HG03039 (cell line): ENCODE results near the gene ARPC2.
A peak's percentile ranks its signal among the peaks of the same experiment; 100 is the strongest.

ENCODE experiments used
- ATAC-seq: cut with Tn5 transposase; IDR thresholded peaks from one replicate; pipeline ENCODE4 v1.9.1; 2021; ENCODE audit warnings: mild to moderate bottlenecking, moderate library complexity; ENCODE audit not compliant: unreplicated experiment

The ARPC2 gene

DNA sequence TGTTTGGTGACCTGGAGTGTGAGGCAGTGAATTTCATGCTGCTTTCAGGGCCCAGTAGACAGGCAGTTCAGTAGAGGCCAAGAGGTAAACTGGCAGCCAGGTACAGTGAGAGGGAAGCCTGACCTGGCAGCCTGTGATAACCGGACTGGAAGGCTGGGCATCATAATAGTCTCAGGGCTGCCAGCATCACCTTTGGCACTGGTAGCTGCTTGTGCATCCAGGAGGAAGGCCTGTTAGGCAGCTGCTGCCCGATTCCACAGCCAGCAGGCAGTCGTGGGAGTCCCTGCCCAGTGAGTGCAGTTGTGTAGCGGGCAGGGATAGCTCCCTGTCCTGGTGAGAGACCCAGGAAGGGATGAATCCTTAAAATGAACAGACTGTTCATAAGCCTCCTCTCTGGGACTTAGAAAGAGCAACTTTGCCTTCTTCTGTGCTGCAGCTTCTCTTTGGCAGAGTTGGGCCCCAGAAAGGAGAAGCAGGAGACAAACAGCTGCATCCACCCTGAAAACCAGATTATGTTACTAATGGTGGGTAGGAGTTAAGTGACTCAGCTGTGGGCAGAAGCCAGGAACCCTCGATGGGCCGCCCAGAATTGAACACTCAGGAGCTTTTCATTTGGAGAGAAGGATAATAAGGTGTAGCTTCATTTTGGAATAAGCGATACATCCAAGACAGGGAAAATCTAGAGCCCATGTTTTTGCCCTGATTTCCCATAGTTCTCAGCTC is 35.7 kb downstream of the ARPC2 start:
- no peak for ATAC-seq

DNA sequence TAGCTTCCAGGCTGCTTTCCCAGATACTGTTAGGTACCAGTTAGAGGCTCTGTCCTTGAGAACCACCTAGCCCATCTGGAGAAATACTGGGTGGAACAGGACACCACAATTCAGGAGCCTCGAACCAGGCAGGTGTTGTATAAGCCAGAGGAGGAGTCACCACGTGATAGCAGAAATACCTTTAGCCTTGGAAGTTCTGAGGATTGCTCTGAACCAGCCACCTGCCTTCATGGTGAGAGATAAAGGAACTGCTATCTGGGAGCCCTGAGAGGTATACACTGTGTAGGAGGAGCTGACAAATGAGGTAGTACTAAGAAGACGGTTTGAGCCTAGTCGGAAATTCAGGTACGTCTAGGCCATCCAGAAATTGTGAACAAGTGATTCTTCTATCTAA is 36.2 kb downstream of the ARPC2 start:
- no peak for ATAC-seq

DNA sequence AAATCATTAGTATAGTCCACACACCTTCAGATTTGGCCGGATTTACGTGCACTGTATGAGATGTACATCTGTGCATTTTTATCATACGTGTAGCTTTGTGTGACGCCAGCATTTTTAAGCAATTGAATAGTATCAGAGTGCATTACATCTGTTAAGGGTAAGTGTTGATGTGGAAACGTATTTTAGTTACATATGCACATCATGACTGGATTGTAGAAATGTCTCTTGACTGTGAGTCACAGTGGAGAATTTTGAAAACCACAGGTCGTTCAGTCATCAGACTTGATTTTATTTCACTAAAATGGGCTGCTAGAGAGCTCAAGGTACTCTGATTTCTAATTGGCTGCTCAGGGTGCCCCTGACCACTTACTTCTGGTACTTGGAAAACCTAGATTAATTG is 38.5 kb downstream of the ARPC2 start:
- ATAC-seq: no peak

DNA sequence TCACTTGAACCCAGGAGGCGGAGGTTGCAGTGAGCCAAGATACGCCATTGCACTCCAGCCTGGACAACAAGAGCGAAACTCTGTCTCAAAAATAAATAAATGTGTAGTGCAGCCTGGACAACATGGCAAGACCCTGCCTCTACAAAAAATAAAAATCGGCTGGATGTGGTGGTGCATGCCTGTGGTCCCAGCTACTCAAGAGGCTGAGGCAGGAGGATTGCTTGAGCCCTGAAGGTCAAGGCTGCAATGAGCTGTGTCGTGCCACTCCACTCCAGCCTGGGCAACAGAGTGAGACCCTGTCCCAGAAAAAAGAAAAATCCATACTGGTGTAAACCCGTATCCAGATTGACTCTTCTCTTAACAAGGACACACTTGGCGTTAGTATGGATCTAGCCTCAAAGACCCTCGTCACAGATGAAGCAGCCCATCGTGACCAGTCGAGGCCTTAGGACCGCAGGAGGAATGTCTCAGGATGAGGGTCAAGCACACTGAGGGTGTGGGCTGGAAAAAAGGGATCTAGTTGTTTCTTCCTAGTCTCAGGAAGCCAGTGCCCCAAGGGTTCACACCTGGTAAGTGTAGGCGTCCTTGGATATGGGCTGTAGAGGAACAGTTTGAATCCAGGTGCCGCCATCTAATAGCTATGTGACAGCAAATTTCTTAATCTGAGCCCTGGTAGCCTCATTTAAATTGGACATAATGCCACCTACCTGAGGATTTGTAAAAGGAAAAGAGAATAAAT is 39.8 kb downstream of the ARPC2 start:
- no peak for ATAC-seq

DNA sequence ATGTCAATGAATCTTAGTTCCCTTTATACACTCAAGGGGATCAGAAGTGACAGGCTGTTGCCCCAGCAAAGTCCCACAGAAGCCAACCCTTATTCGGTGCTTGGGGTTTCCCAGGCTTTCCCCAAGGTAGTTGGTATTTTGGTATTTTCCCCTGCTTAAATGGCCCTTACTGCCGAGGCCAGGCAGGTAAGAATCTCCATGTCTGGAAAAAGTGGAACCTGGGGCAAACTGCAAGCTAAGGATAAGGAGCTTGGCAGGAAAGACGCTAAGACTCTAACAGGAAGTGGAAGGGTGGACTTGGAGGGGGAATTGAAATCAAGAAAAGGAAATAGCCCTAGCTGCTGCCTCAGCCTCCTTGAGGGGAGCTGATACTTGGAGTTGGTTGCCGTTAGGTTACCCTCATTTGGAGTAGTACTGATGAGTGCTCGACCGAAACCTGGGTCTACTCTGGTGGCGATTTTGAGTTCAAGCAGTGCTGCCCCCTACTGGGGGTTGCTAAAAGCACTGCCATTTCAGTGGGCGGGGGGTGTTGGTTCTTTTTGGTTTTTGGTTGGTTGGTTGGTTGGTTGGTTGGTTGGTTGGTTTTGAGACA is 40.5 kb downstream of the ARPC2 start:
- peak; percentile 65 for ATAC-seq

DNA sequence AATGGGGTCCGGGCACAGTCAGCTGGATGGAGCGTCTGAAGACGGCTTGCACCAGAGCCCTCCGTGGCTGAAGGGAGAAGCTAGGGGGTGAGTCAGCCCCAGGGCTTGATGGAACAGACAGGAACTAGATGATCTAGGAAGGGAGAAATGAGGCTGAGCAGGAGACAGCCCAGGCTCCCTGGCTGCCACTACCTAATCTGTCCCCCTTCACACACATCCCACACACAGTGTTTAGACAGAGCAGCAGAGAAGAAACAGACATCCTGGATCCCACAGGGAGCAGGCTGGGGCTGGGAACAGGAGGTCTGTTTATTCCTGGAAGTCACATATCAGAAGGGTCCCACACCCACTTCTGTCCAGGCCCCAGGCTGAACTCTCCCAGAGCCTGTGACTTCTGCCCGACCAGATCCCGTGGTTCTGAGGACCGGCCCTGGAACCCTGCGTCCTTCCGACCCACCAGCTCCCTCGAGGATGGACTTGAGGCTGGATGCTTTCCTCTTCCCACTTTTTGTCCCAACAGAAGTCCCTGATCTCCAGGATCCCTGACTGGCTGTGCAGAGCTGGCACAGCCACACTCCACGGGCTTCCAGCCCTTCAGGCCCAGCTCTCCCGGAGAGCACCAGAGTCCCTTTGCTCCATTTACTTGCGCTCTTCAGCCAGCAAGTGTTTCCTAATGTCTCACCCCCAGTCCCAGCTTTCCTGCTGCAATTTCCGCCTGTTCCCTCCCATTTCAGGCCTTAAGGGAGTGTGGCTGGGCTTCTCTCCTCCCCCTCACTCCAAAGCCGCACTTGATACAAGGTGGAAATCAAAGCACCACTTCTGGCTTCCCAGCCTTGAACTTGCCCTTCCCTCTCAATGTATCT is 42.3 kb downstream of the ARPC2 start:
- no peak for ATAC-seq

DNA sequence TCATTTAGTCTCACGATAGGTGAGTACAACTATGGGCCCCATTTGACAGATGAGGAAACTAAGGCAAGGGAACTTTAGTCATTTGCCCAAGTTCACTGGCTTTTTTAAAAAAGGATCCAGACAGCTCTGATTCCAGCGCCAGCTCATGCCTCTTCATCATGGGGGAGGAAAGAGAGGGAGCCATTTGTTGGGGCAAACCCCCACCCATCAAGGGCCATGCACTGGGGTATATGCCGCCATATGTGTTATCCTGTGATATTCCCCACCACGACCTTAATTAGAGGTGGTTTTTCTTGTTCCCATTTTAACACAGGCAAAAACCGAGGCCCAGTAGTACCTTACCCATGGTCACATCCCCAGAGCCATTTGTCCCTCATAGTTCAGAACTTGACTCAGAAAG is 43.2 kb downstream of the ARPC2 start:
- ATAC-seq: no peak

DNA sequence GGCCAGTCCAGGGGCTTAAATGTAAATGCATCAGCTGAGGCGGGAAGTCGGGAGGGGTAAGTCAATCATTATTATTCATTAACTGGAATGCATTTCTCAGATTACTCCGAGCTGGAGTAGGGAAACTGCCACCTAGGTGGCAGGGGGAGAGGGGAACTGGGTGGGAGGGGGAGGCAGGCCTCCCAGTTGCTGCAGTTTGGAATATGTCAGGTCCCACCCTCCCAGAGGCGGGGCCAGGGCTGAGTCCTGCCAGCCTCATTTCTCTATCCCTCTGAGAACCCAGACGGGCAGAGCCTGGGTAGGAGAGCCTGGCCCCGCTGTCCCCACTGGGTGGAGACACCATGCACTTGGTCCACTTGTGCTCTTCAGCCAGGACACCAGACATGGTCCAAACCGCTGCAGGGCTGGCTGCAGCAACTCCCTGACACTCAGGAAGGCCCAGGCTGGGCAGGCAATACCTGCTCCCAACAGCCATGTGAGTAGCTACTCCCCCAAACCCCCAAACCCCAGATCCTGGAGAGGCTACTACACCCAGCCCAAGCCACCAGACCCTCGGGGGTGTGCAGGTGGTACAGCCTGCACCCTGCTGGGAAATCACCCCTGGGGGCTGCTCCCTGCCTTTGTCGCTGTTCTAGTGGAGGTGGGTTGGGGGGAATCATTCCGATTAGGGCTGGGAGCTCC is 43.9 kb downstream of the ARPC2 start, which contains the start of gene GPBAR1:
Gene GPBAR1 (plus strand): TSS at position 274 of the 681 bp plus-strand sequence. CDS start 1,710 bp downstream, outside the sequence.
- no peak for ATAC-seq

DNA sequence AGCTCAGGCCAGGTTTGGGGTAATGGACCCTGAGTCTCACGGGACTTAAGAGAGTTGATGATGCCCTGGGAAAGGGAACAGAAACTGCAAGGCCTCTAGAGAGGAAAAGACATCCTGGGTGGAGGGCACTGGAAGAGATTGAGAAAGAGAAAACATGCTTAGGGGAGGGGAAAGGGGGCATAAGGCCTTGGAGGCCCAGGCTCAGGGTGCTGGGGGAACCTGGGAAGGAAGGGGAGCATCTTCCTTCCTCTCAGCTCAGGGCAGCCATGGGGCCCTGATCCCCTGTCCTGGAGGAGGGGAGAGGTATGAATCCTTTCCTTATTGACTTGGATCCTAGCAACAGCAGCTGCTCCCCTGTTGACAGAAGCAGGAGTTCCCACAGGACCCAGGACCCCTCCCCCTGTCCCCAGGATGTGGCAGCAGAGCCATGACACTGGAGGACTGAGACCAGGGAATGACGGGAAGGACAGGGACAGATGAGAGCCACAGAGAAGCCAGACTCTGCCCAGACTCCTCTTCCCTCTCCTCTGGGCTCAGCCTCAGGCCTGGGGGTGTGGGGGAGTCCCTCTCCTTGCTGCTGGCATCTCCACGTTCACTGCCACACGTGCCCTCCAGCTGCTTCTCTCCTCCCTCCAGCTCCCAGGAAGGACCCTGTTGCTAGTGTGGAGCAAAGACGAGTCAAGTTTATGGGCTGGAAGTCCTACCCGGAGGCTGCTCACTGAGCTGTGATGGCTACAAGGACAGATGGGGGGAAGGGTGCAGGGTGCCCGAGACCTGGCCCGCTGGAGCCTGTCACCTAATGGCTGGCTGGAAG is 44.6 kb downstream of the ARPC2 start:
- no peak for ATAC-seq

DNA sequence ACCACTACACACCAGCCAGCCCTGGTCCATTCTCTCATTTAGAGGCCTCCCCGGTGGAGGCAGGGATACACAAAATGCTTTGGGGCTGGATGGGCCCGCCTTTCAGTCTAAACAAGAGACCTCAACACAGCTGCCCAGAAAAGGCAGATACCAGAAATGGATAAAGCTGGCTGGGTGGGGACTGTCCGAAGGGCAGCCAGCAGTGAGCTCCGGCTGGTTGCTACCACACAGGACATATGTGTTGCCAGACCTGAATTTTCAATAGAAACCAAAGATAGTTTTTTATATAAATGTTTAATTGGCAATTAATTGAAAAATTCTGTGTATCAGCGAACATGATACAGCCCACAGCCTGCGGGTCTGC is 45.2 kb downstream of the ARPC2 start:
- ATAC-seq: no peak

DNA sequence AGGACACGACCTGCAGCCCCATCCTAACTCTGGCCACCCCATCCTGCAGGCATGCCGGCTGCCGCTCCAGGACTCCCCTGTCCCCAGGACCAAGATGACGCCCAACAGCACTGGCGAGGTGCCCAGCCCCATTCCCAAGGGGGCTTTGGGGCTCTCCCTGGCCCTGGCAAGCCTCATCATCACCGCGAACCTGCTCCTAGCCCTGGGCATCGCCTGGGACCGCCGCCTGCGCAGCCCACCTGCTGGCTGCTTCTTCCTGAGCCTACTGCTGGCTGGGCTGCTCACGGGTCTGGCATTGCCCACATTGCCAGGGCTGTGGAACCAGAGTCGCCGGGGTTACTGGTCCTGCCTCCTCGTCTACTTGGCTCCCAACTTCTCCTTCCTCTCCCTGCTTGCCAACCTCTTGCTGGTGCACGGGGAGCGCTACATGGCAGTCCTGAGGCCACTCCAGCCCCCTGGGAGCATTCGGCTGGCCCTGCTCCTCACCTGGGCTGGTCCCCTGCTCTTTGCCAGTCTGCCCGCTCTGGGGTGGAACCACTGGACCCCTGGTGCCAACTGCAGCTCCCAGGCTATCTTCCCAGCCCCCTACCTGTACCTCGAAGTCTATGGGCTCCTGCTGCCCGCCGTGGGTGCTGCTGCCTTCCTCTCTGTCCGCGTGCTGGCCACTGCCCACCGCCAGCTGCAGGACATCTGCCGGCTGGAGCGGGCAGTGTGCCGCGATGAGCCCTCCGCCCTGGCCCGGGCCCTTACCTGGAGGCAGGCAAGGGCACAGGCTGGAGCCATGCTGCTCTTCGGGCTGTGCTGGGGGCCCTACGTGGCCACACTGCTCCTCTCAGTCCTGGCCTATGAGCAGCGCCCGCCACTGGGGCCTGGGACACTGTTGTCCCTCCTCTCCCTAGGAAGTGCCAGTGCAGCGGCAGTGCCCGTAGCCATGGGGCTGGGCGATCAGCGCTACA is 45.9 kb downstream of the ARPC2 start:
- no peak for ATAC-seq

DNA sequence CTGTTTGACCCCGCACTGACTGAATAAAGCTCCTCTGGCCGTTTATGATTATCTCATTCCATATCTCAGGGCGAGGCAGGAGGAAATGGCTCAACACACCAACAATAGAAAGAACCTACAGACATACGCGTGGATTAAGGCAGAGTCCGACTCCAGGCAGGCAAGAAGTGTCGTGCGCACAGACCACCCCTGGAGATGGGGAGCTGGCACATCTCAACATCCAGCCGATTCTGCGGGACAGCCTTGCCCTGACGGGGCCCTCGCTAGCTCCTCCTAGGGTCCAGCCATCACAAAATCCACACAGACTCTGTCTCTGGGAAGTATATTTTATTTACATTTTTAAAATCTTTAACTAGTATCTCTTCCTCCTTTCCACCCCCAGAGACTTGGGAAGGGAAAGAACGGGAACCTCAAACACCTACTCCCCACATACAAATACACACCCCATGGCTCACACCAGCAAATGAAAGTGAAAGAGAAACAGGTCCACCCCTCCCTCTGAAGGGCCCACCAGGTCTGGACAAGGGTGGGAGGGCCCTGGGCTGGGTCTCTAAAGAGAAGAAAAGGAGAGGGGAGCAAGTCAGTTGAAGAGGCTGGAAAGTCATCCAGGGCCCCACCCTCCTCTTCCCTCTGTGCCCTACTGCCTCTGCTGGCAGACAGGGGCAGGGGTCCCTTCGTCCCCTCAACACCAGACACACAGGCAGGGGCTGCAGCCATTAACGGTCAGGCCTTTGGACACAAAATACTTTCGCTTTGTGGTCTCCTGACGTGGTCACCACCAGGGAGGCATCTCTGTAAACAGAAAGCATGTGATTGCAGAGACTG is 47.0 kb downstream of the ARPC2 start:
- no peak for ATAC-seq

DNA sequence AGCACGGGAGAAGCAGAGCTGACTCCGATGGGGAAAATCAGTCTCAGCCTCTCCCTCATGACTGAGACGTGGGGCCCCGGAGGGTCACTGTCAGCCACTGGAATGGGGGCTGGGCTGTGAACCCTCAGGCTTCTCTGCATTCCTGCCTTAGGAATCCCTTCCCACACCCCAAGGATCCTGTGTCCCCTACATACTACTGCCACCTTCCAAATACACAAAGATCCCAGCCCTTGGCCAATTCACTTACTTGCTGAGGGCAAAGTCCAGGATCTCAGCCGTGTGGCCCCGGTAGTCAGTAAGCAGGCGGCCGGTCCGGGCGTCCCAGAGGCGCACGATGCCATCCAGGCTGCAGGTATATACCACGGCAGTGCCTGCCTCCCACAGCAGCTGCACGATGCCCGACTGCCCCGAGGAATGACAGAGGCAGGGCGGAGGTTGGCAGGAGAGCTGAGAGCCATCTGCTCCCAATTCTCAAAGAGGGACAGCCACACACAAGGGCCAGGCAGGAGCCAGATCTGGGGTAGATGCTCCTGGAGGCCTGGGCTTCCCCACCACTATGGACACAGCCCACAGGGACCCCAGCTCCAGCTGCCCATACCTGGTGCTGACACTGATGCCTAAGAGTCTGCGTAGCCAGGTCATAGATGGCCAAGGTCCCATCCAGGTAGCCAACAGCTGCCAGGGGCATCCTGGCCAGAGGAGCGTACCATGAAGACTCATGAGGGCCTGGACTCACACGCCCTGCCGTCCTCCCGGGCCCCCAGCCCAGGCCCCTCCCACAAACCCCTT is 48.0 kb downstream of the ARPC2 start:
- no peak for ATAC-seq

DNA sequence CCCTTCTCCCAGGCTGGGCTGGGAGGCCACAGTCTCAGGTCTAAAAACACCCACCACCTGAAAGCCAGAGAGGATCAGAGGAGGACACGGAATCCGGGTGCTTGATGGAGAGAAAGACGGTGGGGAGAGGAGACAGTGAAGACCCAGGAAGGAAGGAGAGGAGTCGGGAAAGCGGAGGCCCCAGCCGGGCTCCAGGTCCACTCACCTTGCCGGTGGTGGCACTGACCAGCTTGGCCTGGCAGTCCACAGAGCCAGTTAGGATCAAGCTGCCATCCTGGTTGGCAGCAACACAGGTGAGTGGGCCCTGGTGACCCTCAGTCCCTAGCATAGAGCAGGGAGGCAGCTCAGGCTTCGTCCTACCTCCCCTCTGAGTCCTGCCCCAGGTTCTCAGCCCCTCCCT is 48.6 kb downstream of the ARPC2 start:
- ATAC-seq: no peak

DNA sequence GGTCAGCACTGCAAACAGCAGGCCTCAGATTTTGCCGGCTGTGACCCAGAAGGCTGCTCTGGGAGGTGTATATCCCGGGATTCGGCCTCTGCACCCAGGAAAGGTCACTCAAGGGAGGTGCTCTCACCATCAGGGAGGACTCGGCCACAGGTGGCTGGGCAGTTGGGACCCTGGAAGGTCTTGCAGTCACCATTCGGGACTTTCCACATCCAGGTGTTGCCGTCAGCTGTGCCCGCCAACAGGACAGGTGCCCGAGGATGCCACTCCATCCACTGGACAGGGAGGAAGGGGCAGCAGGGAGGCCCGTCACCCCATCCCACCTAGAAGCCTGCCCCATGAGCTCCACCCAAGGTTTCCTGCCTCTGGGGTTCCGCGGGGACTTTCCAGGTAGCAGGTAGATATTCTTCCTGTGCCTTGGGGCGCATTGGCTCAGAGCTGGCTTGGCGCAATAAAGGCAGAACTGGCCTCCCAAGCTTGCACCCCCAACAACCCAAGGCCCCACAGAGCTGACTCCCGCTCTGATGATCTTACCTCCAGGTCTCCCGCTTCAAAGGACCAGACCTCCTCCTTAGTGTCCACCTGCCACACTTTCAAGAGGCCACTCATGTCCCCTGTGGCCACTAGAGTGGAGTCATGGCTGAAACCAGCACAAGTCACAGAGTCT is 49.5 kb downstream of the ARPC2 start:
- ATAC-seq: no peak

DNA sequence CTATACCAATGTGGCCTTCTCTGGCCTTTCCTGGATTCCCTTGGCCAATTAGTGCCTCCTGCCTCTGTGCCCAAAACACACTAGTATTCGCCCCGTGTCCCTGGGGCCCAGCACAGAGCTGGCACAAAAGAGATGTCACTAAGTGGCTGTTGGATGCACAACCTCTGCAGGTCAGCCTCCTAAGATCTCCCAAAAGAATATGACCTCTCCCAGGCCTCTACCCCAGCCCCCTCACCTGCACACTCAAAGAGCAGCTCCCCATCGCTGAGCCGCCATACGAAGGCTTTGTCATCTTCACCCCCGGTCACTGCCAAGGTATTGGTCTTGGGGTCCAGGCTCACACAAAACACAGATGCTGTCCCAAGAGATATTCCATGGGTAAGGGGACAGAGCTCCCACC is 50.3 kb downstream of the ARPC2 start:
- ATAC-seq: no peak
